ENCODE measurements around the gene CDC5L.
A peak's percentile ranks its signal among the peaks of the same experiment; 100 is the strongest.
"Not testable (repeated sequence)": the region's sequence is repeated elsewhere in the genome, so short reads cannot be mapped to it uniquely, and the experiment has no call there.

CDC5L gene

DNA sequence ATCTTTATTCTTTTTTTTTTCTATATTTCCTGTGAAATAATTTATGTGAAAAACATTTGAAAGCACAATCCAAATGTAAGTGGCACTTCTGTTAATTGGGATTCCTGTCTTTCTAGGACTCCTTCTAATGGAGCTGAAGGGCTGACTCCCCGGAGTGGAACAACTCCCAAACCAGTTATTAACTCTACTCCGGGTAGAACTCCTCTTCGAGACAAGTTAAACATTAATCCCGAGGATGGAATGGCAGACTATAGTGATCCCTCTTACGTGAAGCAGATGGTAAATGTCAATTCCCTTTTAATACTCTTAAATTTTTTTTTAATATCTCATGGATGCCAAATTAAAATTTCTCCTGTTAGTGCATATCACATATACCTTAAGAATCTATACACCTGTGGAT is 35.0 kb downstream of the CDC5L start:
- no peak for DNase-seq

GRCh38 chr6:44423306-44423705 is 35.8 kb downstream of the CDC5L start:
- no peak for DNase-seq

DNA sequence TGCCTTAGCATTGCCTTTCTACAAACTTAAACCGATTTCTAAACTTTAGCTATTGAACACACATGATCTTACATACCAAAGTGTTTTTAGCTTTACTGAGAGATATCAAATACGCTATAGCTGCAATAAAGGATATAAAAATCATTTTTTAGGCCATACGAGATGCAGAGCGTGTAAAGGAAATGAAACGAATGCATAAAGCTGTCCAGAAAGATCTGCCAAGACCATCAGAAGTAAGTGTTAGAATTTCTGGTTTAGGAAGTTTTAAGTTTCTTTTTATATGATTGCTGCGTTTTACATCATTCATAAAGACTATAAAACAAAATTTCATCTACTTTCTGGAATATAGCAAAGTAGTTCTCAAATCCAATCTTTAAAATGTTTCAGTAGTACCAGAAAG is 38.4 kb downstream of the CDC5L start:
- no peak for DNase-seq

GRCh38 chr6:44428682-44429081 is 41.2 kb downstream of the CDC5L start:
- DNase-seq, result no peak

- DNase-seq, result no peak
These were observed 42.8 kb downstream of the CDC5L start for GRCh38 chr6:44430326-44430725.

DNA sequence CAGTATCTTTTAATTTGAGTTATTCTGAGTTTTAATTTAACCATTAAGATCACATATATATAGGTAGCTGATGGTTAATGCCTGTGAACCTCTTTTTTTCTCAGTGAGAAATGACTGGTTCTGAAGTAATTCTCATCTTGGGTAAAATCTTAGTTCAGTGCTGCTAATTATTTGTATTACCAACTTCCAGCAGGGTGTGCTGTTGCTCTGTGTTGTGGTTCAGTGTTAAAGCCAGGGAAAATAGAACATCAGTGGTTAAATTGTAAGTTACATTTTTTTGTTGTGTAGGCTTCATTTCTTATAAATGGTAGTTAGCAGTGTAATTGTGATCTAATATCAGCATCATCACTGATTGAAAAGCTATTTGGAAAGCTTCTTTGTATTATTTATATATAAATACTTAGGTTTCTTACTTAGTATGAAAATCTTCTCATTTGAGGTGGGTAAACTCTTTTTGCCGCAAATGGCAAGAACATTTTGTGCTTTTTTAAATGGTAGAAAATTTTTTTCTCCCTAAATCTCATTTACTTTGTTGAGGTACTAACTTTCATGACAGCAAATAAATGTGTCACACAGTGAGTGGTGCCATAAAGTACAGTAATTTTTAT is 43.7 kb downstream of the CDC5L start:
- peak; percentile 72 to 80 for DNase-seq

- DNase-seq, result no peak
These were observed 44.7 kb downstream of the CDC5L start for GRCh38 chr6:44432227-44432626.

DNA sequence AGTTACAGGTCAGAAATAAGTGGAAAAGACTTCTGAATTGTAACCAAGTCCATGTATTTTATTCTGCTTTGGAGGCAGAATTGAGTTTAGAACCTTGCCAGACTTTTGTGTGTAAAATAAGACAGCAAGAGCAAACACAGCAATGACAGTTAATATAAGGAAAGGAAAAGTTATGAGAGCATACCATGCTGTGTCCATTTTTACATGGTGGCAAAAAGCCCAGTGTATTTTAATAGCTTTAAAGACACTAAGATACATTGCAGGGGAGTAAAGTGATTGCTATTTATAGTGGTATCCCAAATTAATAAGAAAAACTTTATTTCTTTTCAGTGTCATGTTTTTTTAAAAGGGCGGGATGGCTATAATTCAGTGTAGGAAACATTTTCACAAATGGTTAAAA is 45.2 kb downstream of the CDC5L start:
- no peak for DNase-seq

GRCh38 chr6:44435500-44435899 is 48.0 kb downstream of the CDC5L start:
- no peak for DNase-seq

GRCh38 chr6:44438827-44439226 is 51.3 kb downstream of the CDC5L start:
- DNase-seq, result no peak

- no peak for DNase-seq
These were observed 52.0 kb downstream of the CDC5L start for GRCh38 chr6:44439270-44440045.

- no peak for DNase-seq
These were observed 53.8 kb downstream of the CDC5L start for GRCh38 chr6:44441091-44441855.

GRCh38 chr6:44442236-44442635 is 54.7 kb downstream of the CDC5L start:
- DNase-seq, result no peak

- no peak for DNase-seq
These were observed 55.4 kb downstream of the CDC5L start for GRCh38 chr6:44442833-44443444.

GRCh38 chr6:44444853-44445252 is 57.3 kb downstream of the CDC5L start:
- DNase-seq, result no peak

GRCh38 chr6:44446626-44447300 is 59.3 kb downstream of the CDC5L start:
- no peak for DNase-seq

GRCh38 chr6:44449181-44449580 is 61.7 kb downstream of the CDC5L start:
- not testable (repeated sequence) for DNase-seq

DNA sequence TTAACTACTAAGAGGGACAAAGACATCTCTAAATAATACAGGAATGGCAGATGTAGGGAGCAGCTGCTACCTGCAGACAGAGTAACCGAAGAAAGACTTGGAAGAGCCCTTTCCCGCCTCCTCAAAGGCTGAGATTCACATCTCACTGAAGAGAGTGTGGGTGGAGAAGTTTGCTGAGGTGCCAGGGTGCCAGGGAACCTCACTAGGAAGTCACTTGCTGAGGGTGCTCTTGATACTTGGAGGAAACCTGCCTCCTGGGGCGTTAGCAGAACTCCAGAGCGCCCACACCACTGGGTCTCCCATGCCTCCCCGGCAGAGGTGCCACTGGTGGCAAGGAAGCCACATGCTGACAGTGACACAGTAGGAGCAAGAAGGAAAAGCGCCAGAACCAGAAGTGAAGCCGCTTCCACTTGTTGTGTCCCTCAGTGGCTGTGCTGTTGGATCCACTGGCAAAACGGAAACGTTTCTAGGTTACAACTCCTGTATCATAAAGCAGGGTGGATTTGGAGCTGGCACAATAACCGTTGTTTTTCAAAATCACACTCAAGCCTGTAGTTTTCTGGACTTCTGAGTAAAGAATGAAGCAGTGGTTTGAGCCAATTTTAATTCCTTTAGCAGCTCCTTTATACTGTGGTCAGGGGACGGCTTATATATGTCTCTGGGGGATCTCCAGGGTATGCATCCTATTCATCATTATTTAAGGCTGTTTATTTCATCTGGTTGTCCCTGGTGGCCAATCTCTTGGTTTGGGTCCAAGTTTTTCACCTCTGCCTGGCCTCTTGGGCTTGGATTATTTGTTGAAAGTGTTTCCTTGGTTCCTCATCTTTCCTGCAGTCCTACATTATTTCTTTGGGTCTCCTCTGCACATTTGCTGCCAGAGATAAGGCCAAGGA is 64.5 kb downstream of the CDC5L start:
- DNase-seq, result no peak

GRCh38 chr6:44452725-44453124 is 65.2 kb downstream of the CDC5L start:
- DNase-seq, result no peak

DNA sequence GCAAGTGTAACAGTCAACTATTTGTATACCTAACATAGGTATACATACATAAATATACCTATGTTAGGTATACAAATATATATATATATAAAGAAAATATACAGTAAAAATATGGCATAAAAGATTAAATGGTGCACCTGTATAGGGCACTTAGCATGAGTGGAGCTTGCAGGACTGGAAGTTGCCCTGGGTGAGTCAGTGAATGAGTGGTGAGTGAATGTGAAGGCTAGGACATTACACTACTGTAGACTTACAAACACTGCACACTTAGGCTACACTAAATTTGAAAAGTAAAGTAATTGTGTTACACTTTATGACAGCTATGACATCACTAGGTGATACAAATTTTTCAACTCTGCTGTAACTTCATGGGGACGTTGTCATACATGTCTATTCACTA is 65.6 kb downstream of the CDC5L start:
- DNase-seq, result no peak

- no peak for DNase-seq
These were observed 66.7 kb downstream of the CDC5L start for GRCh38 chr6:44454198-44454597.
